Astrocyte of the spinal cord (primary cell): ENCODE results near the gene UBE2G1.

Experiments
- DNase-seq: peaks from one replicate; pipeline ENCODE4 v3.0.0; 2011; ENCODE audit warnings: low read depth, low spot score
- H3K4me3 ChIP-seq: 2 replicates; pipeline ENCODE4 v1.5.1; 2011; ENCODE audit warnings: low read depth, mild to moderate bottlenecking, low read length, moderate library complexity
- in situ Hi-C: cut with HindIII; loops from 2 replicates; pipeline ENCODE4 v1.10.0; 2017; ENCODE audit warnings: low sequenced_read_pairs
- TF ChIP-seq, protein P1 (sequence below): IDR thresholded peaks from 2 replicates; pipeline ENCODE4 v1.5.1; 2012; ENCODE audit warnings: low read depth, mild to moderate bottlenecking, low read length, inconsistent platforms

Gene UBE2G1

DNA sequence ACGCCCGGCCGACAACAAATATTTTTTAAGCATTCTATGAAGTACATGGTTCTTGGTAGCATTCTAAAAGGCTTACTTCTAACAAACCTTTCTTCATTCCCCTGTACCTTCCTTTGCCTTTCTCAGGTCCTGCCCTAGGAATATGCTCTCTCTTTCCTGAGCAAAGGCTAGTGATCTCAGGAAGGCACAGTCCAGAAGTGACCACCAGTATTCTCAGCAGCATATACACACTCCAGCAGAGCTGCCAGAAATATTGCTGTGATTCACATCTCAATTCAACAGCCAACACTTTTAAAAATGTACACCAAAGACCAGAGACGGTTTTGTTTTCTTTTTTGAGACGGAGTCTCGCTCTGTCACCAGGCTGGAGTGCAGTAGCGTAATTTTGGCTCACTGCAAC lies 61.3 kb downstream of the UBE2G1 start:
- TF ChIP-seq, protein P1, sequence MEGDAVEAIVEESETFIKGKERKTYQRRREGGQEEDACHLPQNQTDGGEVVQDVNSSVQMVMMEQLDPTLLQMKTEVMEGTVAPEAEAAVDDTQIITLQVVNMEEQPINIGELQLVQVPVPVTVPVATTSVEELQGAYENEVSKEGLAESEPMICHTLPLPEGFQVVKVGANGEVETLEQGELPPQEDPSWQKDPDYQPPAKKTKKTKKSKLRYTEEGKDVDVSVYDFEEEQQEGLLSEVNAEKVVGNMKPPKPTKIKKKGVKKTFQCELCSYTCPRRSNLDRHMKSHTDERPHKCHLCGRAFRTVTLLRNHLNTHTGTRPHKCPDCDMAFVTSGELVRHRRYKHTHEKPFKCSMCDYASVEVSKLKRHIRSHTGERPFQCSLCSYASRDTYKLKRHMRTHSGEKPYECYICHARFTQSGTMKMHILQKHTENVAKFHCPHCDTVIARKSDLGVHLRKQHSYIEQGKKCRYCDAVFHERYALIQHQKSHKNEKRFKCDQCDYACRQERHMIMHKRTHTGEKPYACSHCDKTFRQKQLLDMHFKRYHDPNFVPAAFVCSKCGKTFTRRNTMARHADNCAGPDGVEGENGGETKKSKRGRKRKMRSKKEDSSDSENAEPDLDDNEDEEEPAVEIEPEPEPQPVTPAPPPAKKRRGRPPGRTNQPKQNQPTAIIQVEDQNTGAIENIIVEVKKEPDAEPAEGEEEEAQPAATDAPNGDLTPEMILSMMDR = no peak
- H3K4me3 ChIP-seq = no peak overlapping the region
- in situ Hi-C loops = no loop called here
- DNase-seq = no peak

DNA sequence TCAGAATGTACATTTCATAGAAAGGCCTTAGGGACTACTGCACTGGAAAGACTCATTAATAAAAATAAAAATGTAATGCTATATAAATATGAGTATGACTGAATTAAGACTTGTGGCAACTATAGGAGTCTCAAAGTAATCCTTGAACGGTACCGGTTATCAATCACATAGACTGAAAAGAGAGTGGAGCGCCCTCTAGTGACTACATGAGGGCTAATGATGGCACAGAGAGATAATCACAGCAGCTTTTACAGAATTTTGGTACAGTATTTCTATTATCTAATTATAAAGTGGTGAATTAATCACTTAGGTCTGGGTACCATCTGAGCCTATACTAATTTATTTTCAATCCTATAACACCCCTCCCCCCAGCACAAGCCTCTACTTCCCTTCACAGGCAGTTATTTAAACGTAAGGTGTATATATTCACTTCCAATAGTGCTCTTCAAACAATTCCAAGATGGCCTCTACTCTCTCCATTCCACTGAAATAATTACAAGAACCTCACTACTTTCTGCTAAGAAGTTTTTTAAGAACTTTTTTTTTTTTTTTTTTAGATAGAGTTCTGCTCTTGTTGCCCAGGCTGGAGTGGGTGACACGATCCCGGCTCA lies 62.0 kb downstream of the UBE2G1 start:
- no peak overlapping the region for H3K4me3 ChIP-seq
- TF ChIP-seq, protein P1 = peak; percentile 75
- DNase-seq = peak; percentile 39
- in situ Hi-C loops = no loop called here

DNA sequence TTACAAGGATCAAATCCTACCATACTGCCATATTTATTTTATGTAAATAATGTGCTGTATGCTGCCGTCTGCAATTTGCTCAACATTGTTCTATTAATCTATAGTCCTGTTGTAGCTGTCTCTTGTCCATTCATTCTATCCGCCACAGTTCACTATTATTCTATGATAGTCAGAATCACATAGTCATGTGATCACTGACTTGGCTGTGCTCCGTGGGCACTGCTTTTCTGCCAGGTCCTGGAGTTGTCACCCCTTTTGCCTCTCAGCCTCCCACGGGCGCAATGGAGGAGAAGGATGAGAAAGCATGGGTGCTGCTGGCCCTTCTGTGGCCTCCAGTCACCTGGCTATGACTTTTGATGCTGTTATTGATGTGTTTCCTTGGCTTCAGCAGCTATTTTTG lies 65.4 kb downstream of the UBE2G1 start:
- in situ Hi-C loops = no loop called here
- DNase-seq = no peak
- no peak overlapping the region for H3K4me3 ChIP-seq
- TF ChIP-seq, protein P1 = no peak

DNA sequence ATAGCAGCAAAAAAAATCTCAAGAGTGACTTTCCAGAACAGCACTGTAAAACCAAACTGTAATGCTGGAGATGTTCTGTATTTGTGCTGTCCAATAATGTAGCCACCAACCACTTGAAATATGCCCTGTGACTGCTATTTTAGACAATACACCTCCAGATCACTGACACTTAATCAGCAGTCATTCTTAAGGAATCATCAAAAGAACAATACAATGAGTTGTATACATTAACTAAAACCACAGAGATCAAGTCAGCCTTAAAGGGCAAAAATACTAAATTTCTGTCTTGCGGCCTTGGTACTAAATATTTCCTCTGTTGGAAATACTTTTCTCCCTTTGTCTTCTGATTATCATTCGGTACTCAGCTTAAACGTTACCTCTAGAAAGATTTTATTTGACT lies 69.1 kb downstream of the UBE2G1 start:
- in situ Hi-C loops = no loop called here
- TF ChIP-seq, protein P1 = no peak
- no peak for DNase-seq
- no peak overlapping the region for H3K4me3 ChIP-seq

DNA sequence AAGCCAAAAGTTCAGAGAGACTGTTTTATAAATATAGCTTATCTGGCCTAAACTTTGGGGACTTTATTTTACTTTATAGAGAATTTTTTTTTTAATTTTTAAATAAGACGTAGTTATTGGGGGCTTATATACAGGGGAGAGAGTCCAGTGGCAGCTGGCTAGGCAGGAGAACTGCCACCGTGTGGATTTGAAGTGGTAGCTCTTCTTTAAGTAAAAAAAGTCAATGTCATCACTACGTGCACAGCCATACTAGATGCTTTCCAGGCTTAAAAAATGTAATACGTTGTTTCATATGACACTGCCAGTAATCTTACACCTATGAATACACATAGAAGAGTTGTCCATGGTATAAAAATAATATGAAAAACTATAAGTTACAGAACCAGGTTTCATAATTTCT lies 70.8 kb downstream of the UBE2G1 start:
- TF ChIP-seq, protein P1 = no peak
- DNase-seq = no peak
- H3K4me3 ChIP-seq = no peak overlapping the region
- in situ Hi-C loops = no loop called here

DNA sequence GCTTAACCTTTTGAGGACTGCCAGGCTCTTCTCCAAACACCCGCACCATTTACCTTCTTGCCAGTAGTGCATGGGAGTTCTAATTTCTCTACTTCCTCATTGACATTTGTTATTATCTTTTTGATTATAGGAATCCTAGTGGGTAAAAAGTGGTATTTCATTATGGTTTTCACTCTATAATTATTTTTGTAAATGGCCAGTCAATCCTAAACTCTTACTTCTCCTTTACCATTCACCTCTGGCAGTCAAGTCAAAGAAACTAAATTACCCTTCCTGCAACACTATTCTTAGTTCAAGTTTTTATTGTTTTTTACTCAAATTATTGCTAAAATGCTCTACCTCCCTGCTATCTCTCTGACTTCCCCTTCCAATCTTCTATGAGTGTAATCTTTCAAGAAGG lies 72.9 kb downstream of the UBE2G1 start:
- TF ChIP-seq, protein P1 = no peak
- in situ Hi-C loops = no loop called here
- H3K4me3 ChIP-seq = no peak overlapping the region
- no peak for DNase-seq

DNA sequence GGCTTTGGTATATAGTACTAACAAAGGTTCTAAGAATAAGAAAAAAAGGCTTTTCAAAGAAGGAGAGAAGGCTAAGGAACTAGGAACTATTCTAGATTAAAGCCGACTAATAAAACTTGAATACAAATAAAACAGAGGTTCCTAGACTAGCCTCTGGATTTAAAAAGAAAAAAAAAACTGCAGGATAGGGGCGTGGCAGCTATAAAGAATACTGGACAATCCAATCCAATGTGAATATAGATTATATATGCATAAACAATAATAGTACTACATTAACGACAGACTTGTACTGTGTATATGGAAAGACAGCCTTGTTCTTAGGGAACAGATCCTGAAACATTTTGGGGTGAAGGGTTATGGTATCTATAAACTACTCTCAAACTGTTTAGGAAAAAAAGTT lies 78.8 kb downstream of the UBE2G1 start:
- no peak overlapping the region for H3K4me3 ChIP-seq
- no peak for DNase-seq
- in situ Hi-C loops = no loop called here
- TF ChIP-seq, protein P1 = no peak
